Measurements from ENCODE around the gene RHBDF2.

DNA sequence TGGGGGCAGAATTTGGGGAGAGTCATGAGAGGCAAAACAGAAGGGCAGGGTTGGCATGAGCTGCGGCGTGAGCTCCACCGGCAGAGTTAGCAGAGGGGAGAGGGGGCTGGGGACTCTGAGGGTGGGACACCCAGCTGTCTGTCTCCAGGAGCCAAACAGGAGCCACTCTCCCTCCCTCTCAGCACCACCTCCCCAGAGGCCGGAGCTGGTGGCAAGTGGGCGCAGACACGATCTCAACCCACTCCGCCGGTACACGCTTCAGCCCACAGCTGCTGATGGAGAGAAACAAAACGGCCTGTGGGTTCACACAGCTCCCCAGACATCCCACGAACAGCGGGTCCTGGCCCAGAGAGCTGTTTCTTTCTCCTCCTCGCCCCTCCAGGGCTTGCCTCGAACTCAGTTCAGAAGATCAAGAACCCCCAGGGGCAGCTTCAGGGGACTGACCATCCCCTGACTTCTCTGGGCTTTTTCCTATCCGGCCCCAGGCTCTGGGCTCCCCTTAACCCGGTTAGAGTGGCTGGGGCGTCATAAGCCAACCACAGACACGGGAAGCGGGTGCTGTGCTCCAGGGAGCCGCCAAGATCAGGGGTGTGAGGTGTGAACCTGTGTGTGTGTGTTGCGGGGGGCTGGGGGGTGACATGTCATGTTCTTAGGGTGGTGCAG is 7.6 kb downstream of the RHBDF2 start:
- TF ChIP-seq POLR2A (IDR thresholded peaks at IDR 0.05; ENCODE audit: low read length) (no peak), GATA1 (IDR thresholded peaks at IDR 0.05; ENCODE audit: low read depth, low read length) (no peak)

All from erythroblast (primary cell).